WTC11 (cell line): ENCODE data around the gene CCDC158. TPM values are rescaled to one million over a fixed set of nuclear protein-coding genes. Genes with fewer than 3 reads are reported as not detected.

Source experiments
- ATAC-seq: fragments of 200-7000 bp; cut with Tn5 transposase; 2 replicates; pipeline ENCODE4 v1.10.0; 2021; ENCODE audit warnings: mild to moderate bottlenecking, moderate library complexity
- CTCF ChIA-PET: fragments of 300-600 bp; sonication (Branson Sonifier 250); formaldehyde crosslinking; loops from one replicate; lab custom pipeline; 2021; ENCODE audit warnings: antibody characterized with exemption; lab: Charles Lee
- POLR2A ChIA-PET: fragments of 350-600 bp; sonication (Branson Sonifier 250); formaldehyde crosslinking; loops from one replicate; lab custom pipeline; 2021; ENCODE audit warnings: antibody characterized with exemption; lab: Charles Lee
- DNase-seq: peaks from one replicate; pipeline ENCODE4 v3.0.0; 2021; ENCODE audit warnings: low spot score
- H3K27ac Mint-ChIP-seq: 2 replicates; pipeline ENCODE4 v1.8.0; 2021; ENCODE audit warnings: mixed read lengths
- H3K27me3 Mint-ChIP-seq: 2 replicates; pipeline ENCODE4 v1.8.0; 2021; ENCODE audit warnings: low read depth, mild to moderate bottlenecking, moderate library complexity, mixed read lengths
- H3K36me3 Mint-ChIP-seq: 2 replicates; pipeline ENCODE4 v1.8.0; 2021; ENCODE audit warnings: mixed read lengths
- H3K4me1 Mint-ChIP-seq: 2 replicates; pipeline ENCODE4 v1.8.0; 2022; ENCODE audit warnings: mixed read lengths
- H3K4me3 Mint-ChIP-seq: 2 replicates; pipeline ENCODE4 v1.8.0; 2021; ENCODE audit warnings: mild to moderate bottlenecking, moderate library complexity, mixed read lengths
- H3K9me3 Mint-ChIP-seq: 2 replicates; pipeline ENCODE4 v1.8.0; 2021; ENCODE audit warnings: mixed read lengths
- ETV6 ChIP-seq: sonication (generic); formaldehyde crosslinking; IDR thresholded peaks from 2 replicates; pipeline ENCODE4 v1.8.1; 2022; ENCODE audit warnings: mild to moderate bottlenecking, missing genetic modification reagents
- FOXP1 ChIP-seq: sonication (generic); formaldehyde crosslinking; IDR thresholded peaks from 2 replicates; pipeline ENCODE4 v1.8.0; 2022; ENCODE audit warnings: missing genetic modification reagents, mild to moderate bottlenecking, moderate library complexity, borderline replicate concordance
- GABPB1 ChIP-seq: sonication (generic); formaldehyde crosslinking; IDR thresholded peaks from 2 replicates; pipeline ENCODE4 v1.8.1; 2023; ENCODE audit warnings: mild to moderate bottlenecking, missing genetic modification reagents
- KAT7 ChIP-seq: sonication (generic); formaldehyde crosslinking; IDR thresholded peaks from 2 replicates; pipeline ENCODE4 v1.8.1; 2023; ENCODE audit warnings: missing genetic modification reagents, mild to moderate bottlenecking, borderline replicate concordance
- MYBL2 ChIP-seq: sonication (generic); formaldehyde crosslinking; IDR thresholded peaks from 2 replicates; pipeline ENCODE4 v1.8.1; 2023; ENCODE audit warnings: mild to moderate bottlenecking, moderate library complexity, missing genetic modification reagents
- NFATC4 ChIP-seq: fragments of 250-450 bp; sonication (Bioruptor Pico); IDR thresholded peaks from 2 replicates; pipeline ENCODE4 v1.9.0; 2021; ENCODE audit warnings: mild to moderate bottlenecking
- NFYB ChIP-seq: sonication (generic); formaldehyde crosslinking; conservative IDR thresholded peaks from 2 replicates; pipeline ENCODE4 v1.8.0; 2022; ENCODE audit warnings: low read depth, missing genetic modification reagents
- NR3C1 ChIP-seq: sonication (generic); formaldehyde crosslinking; conservative IDR thresholded peaks from 2 replicates; pipeline ENCODE4 v1.8.1; 2023; ENCODE audit warnings: low read depth, mild to moderate bottlenecking, missing genetic modification reagents
- PRRX2 ChIP-seq: fragments of 250-450 bp; sonication (Bioruptor Pico); IDR thresholded peaks from 2 replicates; pipeline ENCODE4 v1.8.0; 2021; ENCODE audit warnings: mild to moderate bottlenecking
- TEAD4 ChIP-seq: sonication (generic); formaldehyde crosslinking; IDR thresholded peaks from 2 replicates; pipeline ENCODE4 v1.8.0; 2022; ENCODE audit warnings: mild to moderate bottlenecking, missing genetic modification reagents
- ZNF396 ChIP-seq: fragments of 250-450 bp; sonication (Bioruptor Pico); IDR thresholded peaks from 2 replicates; pipeline ENCODE4 v1.8.0; 2021; ENCODE audit warnings: mild to moderate bottlenecking, moderate library complexity, borderline replicate concordance
- total RNA-seq: library from RNA; stranded (reverse); gene quantifications from 3 replicates; pipeline ENCODE4 v1.2.3, GENCODE V29; 2021
- TF ChIP-seq, protein P1 (sequence below): sonication (generic); formaldehyde crosslinking; IDR thresholded peaks from 2 replicates; pipeline ENCODE4 v1.8.1; 2023; ENCODE audit warnings: mild to moderate bottlenecking, moderate library complexity, missing genetic modification reagents
- TF ChIP-seq, protein P2 (sequence below): fragments of 250-450 bp; sonication (Bioruptor Pico); conservative IDR thresholded peaks from 2 replicates; pipeline ENCODE4 v1.9.0; 2021; ENCODE audit warnings: mild to moderate bottlenecking
- TF ChIP-seq, protein P3 (sequence below): sonication (generic); formaldehyde crosslinking; conservative IDR thresholded peaks from 2 replicates; pipeline ENCODE4 v1.8.1; 2022; ENCODE audit warnings: mild to moderate bottlenecking, missing genetic modification reagents
- TF ChIP-seq, protein P4 (sequence below): sonication (generic); formaldehyde crosslinking; IDR thresholded peaks from 2 replicates; pipeline ENCODE4 v1.8.0; 2023; ENCODE audit warnings: mild to moderate bottlenecking, missing genetic modification reagents
- TF ChIP-seq, protein P5 (sequence below): sonication (generic); formaldehyde crosslinking; IDR thresholded peaks from 2 replicates; pipeline ENCODE4 v1.8.1; 2022; ENCODE audit warnings: low read depth, mild to moderate bottlenecking, moderate library complexity, missing genetic modification reagents, borderline replicate concordance
- TF ChIP-seq, protein P6 (sequence below): sonication (generic); formaldehyde crosslinking; IDR thresholded peaks from 2 replicates; pipeline ENCODE4 v1.8.1; 2022; ENCODE audit warnings: mild to moderate bottlenecking, moderate library complexity, missing genetic modification reagents
- TF ChIP-seq, protein P7 (sequence below): fragments of 250-450 bp; sonication (Bioruptor Pico); IDR thresholded peaks from 2 replicates; pipeline ENCODE4 v1.9.0; 2021; ENCODE audit warnings: mild to moderate bottlenecking

Gene CCDC158
- total RNA-seq, 1 experiment from 2014 or later: 0.15 TPM

DNA sequence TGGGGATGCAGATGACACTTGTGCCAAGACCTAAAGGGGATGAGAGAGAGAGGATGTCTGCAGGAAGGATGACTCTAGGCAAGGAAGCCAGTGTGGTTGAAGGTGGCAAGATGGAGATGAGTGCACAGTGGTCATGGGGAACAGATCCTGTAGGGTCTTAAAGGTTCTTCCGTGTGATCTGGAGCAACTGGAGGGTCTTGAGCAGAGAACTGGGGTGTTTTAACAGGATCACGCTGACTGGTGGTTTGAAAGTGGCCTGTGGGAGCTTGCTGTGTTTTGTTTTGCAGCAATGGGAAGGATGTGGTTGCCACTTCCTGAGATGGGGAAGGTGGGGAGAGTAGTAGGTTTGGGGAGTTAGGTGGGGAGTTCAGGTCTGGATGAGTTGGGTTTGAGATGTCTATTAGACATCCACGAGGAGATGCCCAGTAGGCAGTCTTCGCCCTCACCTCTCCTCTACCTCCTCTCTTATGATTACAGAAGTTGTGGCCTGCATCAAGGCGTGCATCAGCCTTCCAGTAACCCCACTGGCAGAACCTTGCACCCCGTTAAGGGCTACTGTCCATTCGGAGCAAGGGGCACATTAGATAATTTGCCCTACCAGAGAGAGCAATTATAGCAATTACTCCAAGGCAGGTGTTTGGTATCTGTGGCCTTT, 115.8 kb downstream of the CCDC158 start (continued):
- TF ChIP-seq PRRX2 (no peak), NFATC4 (CRISPR knock-in tag) (no peak), KAT7 (CRISPR knock-in tag) (no peak)

DNA sequence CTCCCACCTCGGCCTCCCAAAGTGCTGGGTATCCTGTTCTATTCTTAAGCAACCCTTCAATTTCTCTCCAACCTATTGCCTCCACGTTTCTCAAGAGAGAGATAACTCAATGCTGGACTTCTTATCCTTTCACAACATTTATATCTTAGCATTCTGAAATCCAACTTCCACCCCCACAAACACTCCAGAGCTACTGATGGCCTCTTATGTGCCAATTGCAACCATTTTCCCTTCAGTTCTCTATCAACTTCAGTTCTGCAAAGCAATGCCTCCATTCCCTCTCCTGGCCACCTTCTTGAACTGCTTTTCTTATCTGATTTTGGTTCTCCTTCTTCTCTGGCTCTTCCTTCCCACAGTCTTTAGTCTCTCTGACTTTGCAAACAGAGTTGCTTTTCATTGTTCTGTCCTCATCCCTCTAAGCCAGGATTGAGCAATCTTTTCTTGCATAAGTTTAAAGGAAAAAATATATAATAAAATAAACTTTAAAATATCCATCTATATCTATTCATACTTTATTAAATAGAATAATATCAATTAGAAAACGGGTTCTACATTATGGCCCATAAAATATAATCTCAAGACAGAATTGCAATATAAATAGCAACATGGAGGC, 118.0 kb downstream of the CCDC158 start:
- H3K4me1 Mint-ChIP-seq: peaks cover 9% of the 10 kb centered on the region
- peaks cover 9% of the 10 kb centered on the region for H3K9me3 Mint-ChIP-seq
- peaks cover 30% of the 10 kb centered on the region for H3K27me3 Mint-ChIP-seq
- H3K27ac Mint-ChIP-seq: no peak overlapping the region
- DNase-seq (no peak), ATAC-seq (no peak)
- ChIA-PET CTCF (interaction anchor here (2.2 kb wide), 1 partner anchor 123 kb away, joined by 7 read pairs; no protein-coding TSS in a partner anchor), POLR2A (no interaction called here)
- H3K36me3 Mint-ChIP-seq: peaks cover 6% of the 10 kb centered on the region; the same call in 1 of the 2 replicates
- TF ChIP-seq NFYB: no peak
- TF ChIP-seq, protein P1, sequence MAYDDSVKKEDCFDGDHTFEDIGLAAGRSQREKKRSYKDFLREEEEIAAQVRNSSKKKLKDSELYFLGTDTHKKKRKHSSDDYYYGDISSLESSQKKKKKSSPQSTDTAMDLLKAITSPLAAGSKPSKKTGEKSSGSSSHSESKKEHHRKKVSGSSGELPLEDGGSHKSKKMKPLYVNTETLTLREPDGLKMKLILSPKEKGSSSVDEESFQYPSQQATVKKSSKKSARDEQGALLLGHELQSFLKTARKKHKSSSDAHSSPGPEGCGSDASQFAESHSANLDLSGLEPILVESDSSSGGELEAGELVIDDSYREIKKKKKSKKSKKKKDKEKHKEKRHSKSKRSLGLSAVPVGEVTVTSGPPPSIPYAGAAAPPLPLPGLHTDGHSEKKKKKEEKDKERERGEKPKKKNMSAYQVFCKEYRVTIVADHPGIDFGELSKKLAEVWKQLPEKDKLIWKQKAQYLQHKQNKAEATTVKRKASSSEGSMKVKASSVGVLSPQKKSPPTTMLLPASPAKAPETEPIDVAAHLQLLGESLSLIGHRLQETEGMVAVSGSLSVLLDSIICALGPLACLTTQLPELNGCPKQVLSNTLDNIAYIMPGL: no peak
- TF ChIP-seq, protein P2, sequence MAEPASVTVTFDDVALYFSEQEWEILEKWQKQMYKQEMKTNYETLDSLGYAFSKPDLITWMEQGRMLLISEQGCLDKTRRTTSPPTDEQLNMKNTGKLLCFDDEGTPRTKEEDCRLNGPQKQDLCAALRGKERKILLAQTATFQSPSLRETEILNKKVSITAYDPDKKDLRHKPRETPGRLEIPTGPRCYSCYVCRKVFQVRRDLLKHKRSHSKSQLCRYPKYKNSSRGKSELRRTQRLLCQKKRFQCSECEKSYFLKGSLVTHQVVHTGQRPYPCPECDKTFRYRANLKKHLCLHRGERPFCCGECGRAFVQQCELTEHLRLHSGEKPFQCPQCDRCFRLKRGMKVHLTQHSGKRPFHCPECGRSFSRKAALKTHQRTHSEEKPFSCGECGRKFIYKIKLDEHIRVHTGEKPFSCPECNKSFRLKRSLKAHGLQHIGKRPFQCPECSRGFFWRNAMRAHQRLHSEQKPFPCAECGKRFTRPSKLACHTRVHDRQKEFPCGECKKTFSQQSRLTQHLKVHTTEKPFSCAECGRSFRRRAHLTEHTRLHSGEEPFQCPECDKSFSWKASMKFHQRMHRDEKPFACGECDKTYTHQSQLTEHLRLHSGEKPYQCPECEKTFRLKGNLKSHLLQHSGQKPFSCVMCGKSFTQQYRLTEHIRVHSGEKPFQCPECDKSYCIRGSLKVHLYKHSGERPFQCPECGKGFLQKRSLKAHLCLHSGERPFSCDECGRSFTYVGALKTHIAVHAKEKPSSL (CRISPR knock-in tag): no peak
- TF ChIP-seq, protein P3, sequence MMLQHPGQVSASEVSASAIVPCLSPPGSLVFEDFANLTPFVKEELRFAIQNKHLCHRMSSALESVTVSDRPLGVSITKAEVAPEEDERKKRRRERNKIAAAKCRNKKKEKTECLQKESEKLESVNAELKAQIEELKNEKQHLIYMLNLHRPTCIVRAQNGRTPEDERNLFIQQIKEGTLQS (CRISPR knock-in tag): no peak
- TF ChIP-seq, protein P4, sequence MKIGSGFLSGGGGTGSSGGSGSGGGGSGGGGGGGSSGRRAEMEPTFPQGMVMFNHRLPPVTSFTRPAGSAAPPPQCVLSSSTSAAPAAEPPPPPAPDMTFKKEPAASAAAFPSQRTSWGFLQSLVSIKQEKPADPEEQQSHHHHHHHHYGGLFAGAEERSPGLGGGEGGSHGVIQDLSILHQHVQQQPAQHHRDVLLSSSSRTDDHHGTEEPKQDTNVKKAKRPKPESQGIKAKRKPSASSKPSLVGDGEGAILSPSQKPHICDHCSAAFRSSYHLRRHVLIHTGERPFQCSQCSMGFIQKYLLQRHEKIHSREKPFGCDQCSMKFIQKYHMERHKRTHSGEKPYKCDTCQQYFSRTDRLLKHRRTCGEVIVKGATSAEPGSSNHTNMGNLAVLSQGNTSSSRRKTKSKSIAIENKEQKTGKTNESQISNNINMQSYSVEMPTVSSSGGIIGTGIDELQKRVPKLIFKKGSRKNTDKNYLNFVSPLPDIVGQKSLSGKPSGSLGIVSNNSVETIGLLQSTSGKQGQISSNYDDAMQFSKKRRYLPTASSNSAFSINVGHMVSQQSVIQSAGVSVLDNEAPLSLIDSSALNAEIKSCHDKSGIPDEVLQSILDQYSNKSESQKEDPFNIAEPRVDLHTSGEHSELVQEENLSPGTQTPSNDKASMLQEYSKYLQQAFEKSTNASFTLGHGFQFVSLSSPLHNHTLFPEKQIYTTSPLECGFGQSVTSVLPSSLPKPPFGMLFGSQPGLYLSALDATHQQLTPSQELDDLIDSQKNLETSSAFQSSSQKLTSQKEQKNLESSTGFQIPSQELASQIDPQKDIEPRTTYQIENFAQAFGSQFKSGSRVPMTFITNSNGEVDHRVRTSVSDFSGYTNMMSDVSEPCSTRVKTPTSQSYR (CRISPR knock-in tag): no peak
- TF ChIP-seq, protein P5, sequence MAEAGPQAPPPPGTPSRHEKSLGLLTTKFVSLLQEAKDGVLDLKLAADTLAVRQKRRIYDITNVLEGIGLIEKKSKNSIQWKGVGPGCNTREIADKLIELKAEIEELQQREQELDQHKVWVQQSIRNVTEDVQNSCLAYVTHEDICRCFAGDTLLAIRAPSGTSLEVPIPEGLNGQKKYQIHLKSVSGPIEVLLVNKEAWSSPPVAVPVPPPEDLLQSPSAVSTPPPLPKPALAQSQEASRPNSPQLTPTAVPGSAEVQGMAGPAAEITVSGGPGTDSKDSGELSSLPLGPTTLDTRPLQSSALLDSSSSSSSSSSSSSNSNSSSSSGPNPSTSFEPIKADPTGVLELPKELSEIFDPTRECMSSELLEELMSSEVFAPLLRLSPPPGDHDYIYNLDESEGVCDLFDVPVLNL (CRISPR knock-in tag): no peak
- TF ChIP-seq, protein P6, sequence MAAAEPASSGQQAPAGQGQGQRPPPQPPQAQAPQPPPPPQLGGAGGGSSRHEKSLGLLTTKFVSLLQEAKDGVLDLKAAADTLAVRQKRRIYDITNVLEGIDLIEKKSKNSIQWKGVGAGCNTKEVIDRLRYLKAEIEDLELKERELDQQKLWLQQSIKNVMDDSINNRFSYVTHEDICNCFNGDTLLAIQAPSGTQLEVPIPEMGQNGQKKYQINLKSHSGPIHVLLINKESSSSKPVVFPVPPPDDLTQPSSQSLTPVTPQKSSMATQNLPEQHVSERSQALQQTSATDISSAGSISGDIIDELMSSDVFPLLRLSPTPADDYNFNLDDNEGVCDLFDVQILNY: no peak
- TF ChIP-seq, protein P7, sequence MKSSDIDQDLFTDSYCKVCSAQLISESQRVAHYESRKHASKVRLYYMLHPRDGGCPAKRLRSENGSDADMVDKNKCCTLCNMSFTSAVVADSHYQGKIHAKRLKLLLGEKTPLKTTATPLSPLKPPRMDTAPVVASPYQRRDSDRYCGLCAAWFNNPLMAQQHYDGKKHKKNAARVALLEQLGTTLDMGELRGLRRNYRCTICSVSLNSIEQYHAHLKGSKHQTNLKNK (CRISPR knock-in tag): no peak
- no peak for TF ChIP-seq NR3C1 (CRISPR knock-in tag)
- no peak for TF ChIP-seq ETV6
- TF ChIP-seq FOXP1 (CRISPR knock-in tag): no peak
- no peak for TF ChIP-seq ZNF396 (CRISPR knock-in tag)
- TF ChIP-seq GABPB1: no peak
- TF ChIP-seq MYBL2 (CRISPR knock-in tag): no peak
- TF ChIP-seq TEAD4 (CRISPR knock-in tag): no peak
- no peak overlapping the region for H3K4me3 Mint-ChIP-seq
